LNCaP clone FGC (cell line): Measurements from ENCODE around the gene KPNB1.

ENCODE experiments used
- DNase-seq: peaks from one replicate; pipeline ENCODE4 v3.0.0-alpha.2; 2011; ENCODE audit warnings: low read depth
- H3K4me3 ChIP-seq: 2 replicates; pipeline ENCODE4 v1.5.1; 2011; ENCODE audit warnings: mild to moderate bottlenecking, low read depth, low read length, control low read depth
- CTCF ChIP-seq: IDR thresholded peaks from 2 replicates; pipeline ENCODE4 v1.5.1; 2012; ENCODE audit warnings: mild to moderate bottlenecking; ENCODE audit not compliant: control insufficient read depth, insufficient read depth; ENCODE audit errors: extremely low read depth

Gene KPNB1

GRCh38 chr17:47704736-47705135, 55.0 kb downstream of the KPNB1 start:
- TF ChIP-seq CTCF = no peak
- DNase-seq = no peak
- H3K4me3 ChIP-seq = no peak overlapping the region

- no peak for TF ChIP-seq CTCF
- no peak overlapping the region for H3K4me3 ChIP-seq
- no peak for DNase-seq
These were observed 56.1 kb downstream of the KPNB1 start for GRCh38 chr17:47705536-47706530.

- DNase-seq = no peak
- no peak for TF ChIP-seq CTCF
- H3K4me3 ChIP-seq = no peak overlapping the region
These were observed 57.5 kb downstream of the KPNB1 start for GRCh38 chr17:47707056-47707804.

- no peak for TF ChIP-seq CTCF
- no peak for DNase-seq
- no peak overlapping the region for H3K4me3 ChIP-seq
These were observed 58.2 kb downstream of the KPNB1 start for GRCh38 chr17:47707884-47708283.

GRCh38 chr17:47708312-47708863, 58.7 kb downstream of the KPNB1 start:
- TF ChIP-seq CTCF = no peak
- DNase-seq = no peak
- no peak overlapping the region for H3K4me3 ChIP-seq

- DNase-seq = no peak
- H3K4me3 ChIP-seq = no peak overlapping the region
- TF ChIP-seq CTCF = no peak
These were observed 59.3 kb downstream of the KPNB1 start for GRCh38 chr17:47708864-47709541.
